GM12891 (cell line): ENCODE data around the gene LRRC63.

ENCODE experiments used
- POLR2A ChIP-seq: IDR thresholded peaks from 2 replicates; pipeline ENCODE4 v1.6.1; 2011; ENCODE audit warnings: low read depth, low read length, control low read depth
- SPI1 ChIP-seq: IDR thresholded peaks from 2 replicates; pipeline ENCODE4 v1.6.1; 2011; ENCODE audit warnings: low read depth, low read length, control low read depth
- TAF1 ChIP-seq: IDR thresholded peaks from 2 replicates; pipeline ENCODE4 v1.6.1; 2011; ENCODE audit warnings: low read depth, low read length, control low read depth

GRCh38 chr13:46170268-46170667 is 41.5 kb upstream of the LRRC63 start:
- TF ChIP-seq TAF1 (no peak), SPI1 (no peak), POLR2A (no peak)
